ENCODE measurements around the gene NDUFA9. TPM values are rescaled to one million over a fixed set of nuclear protein-coding genes. Genes with fewer than 3 reads are reported as not detected.

Gene NDUFA9
- 120 TPM for polyA plus RNA-seq

GRCh38 chr12:4648501-4649357 is at the start of gene NDUFA9, which contains the start of gene AKAP3:
Gene NDUFA9 (plus strand): TSS chr12:4649114. CDS start chr12:4649127, 13 bp downstream.
Gene AKAP3 (minus strand): TSS chr12:4649051. CDS start chr12:4638196, 10,855 bp downstream.
- Mint-ChIP-seq H3K36me3 (no peaks in the 10 kb centered on the region), H3K4me3 (peak within 1 kb of the TSS; percentile 93 to 99 (median 96)), H3K27me3 (no peaks in the 10 kb centered on the region), H3K27ac (peak within 1 kb of the TSS; percentile 84 to 98 (median 98)), H3K4me1 (peaks cover 27 to 46% (median 46%) of the 10 kb centered on the region in 3 donors), H3K9me3 (no peaks in the 10 kb centered on the region)

GRCh38 chr12:4603421-4603820 is 45.5 kb upstream of the NDUFA9 start:
- Mint-ChIP-seq H3K27me3 (peaks cover 2% of the 10 kb centered on the region), H3K9me3 (no peaks in the 10 kb centered on the region), H3K4me1 (peaks cover 9 to 19% (median 14%) of the 10 kb centered on the region in 3 donors), H3K27ac (no peak overlapping the region), H3K36me3 (peaks cover 10% of the 10 kb centered on the region), H3K4me3 (peak overlapping the region in 2 of 4 donors; percentile 3 to 12)

- H3K27me3 Mint-ChIP-seq = peaks cover 2% of the 10 kb centered on the region
- H3K9me3 Mint-ChIP-seq = no peaks in the 10 kb centered on the region
- peaks cover 9 to 20% (median 14%) of the 10 kb centered on the region in 3 donors for H3K4me1 Mint-ChIP-seq
- H3K4me3 Mint-ChIP-seq = no peak overlapping the region
- peak overlapping the region in 1 of 3 donors; percentile 92 for H3K27ac Mint-ChIP-seq
- H3K36me3 Mint-ChIP-seq = peaks cover 9% of the 10 kb centered on the region
These were observed 45.0 kb upstream of the NDUFA9 start for GRCh38 chr12:4603946-4604345.

GRCh38 chr12:4604684-4605193 is 44.2 kb upstream of the NDUFA9 start:
- Mint-ChIP-seq H3K27ac (peak overlapping the region; percentile 18 to 92 (median 48)), H3K9me3 (no peaks in the 10 kb centered on the region), H3K4me1 (peaks cover 9 to 20% (median 17%) of the 10 kb centered on the region in 3 donors), H3K4me3 (peak overlapping the region; percentile 91 to 99 (median 98)), H3K27me3 (peaks cover 2% of the 10 kb centered on the region), H3K36me3 (peaks cover 7% of the 10 kb centered on the region)

GRCh38 chr12:4607056-4607455 is 41.9 kb upstream of the NDUFA9 start:
- Mint-ChIP-seq H3K4me1 (peaks cover 9 to 20% (median 18%) of the 10 kb centered on the region in 3 donors), H3K4me3 (peak overlapping the region in 2 of 4 donors; percentile 17 to 91), H3K27me3 (peaks cover 2% of the 10 kb centered on the region), H3K9me3 (no peaks in the 10 kb centered on the region), H3K27ac (no peak overlapping the region), H3K36me3 (peaks cover 3% of the 10 kb centered on the region)

- Mint-ChIP-seq H3K36me3 (peaks cover 2% of the 10 kb centered on the region), H3K4me1 (peaks cover 9 to 20% (median 18%) of the 10 kb centered on the region in 3 donors), H3K27me3 (no peaks in the 10 kb centered on the region), H3K4me3 (no peak overlapping the region), H3K27ac (no peak overlapping the region), H3K9me3 (no peaks in the 10 kb centered on the region)
These were observed 39.8 kb upstream of the NDUFA9 start for GRCh38 chr12:4609071-4609470.

GRCh38 chr12:4610481-4610880 is 38.4 kb upstream of the NDUFA9 start:
- Mint-ChIP-seq H3K9me3 (no peaks in the 10 kb centered on the region), H3K36me3 (peaks cover 5% of the 10 kb centered on the region), H3K27ac (no peak overlapping the region), H3K4me3 (no peak overlapping the region), H3K27me3 (no peaks in the 10 kb centered on the region), H3K4me1 (peaks cover 0 to 14% (median 12%) of the 10 kb centered on the region in 3 donors)

GRCh38 chr12:4615667-4616066 is 33.2 kb upstream of the NDUFA9 start:
- H3K4me1 Mint-ChIP-seq = no peaks in the 10 kb centered on the region
- no peak overlapping the region for H3K4me3 Mint-ChIP-seq
- H3K9me3 Mint-ChIP-seq = no peaks in the 10 kb centered on the region
- no peak overlapping the region for H3K27ac Mint-ChIP-seq
- H3K36me3 Mint-ChIP-seq = peaks cover 6% of the 10 kb centered on the region
- no peaks in the 10 kb centered on the region for H3K27me3 Mint-ChIP-seq

- Mint-ChIP-seq H3K27me3 (no peaks in the 10 kb centered on the region), H3K9me3 (peaks cover 0 to 1% (median 0%) of the 10 kb centered on the region in 3 donors), H3K36me3 (no peaks in the 10 kb centered on the region), H3K4me3 (no peak overlapping the region), H3K4me1 (peaks cover 0 to 7% (median 6%) of the 10 kb centered on the region in 3 donors), H3K27ac (no peak overlapping the region)
These were observed 27.4 kb upstream of the NDUFA9 start for GRCh38 chr12:4621511-4621910.

- no peak overlapping the region for H3K27ac Mint-ChIP-seq
- peaks cover 0 to 1% (median 0%) of the 10 kb centered on the region in 3 donors for H3K9me3 Mint-ChIP-seq
- peaks cover 2% of the 10 kb centered on the region for H3K36me3 Mint-ChIP-seq
- H3K27me3 Mint-ChIP-seq = peaks cover 1% of the 10 kb centered on the region
- no peak overlapping the region for H3K4me3 Mint-ChIP-seq
- H3K4me1 Mint-ChIP-seq = peaks cover 0 to 7% (median 6%) of the 10 kb centered on the region in 3 donors
These were observed 22.4 kb upstream of the NDUFA9 start for GRCh38 chr12:4626543-4626942.

- peaks cover 1% of the 10 kb centered on the region for H3K27me3 Mint-ChIP-seq
- H3K4me1 Mint-ChIP-seq = no peaks in the 10 kb centered on the region
- H3K9me3 Mint-ChIP-seq = no peaks in the 10 kb centered on the region
- no peak overlapping the region for H3K27ac Mint-ChIP-seq
- H3K4me3 Mint-ChIP-seq = no peak overlapping the region
- peaks cover 2% of the 10 kb centered on the region for H3K36me3 Mint-ChIP-seq
These were observed 20.5 kb upstream of the NDUFA9 start for GRCh38 chr12:4628406-4628805.

GRCh38 chr12:4630262-4630661 is 18.7 kb upstream of the NDUFA9 start:
- Mint-ChIP-seq H3K9me3 (no peaks in the 10 kb centered on the region), H3K4me3 (no peak overlapping the region), H3K4me1 (no peaks in the 10 kb centered on the region), H3K36me3 (peaks cover 2% of the 10 kb centered on the region), H3K27ac (no peak overlapping the region), H3K27me3 (peaks cover 1% of the 10 kb centered on the region)

- Mint-ChIP-seq H3K9me3 (no peaks in the 10 kb centered on the region), H3K4me3 (peak overlapping the region in 2 of 4 donors; percentile 34 to 77), H3K4me1 (peaks cover 12 to 20% (median 20%) of the 10 kb centered on the region in 3 donors), H3K27me3 (no peaks in the 10 kb centered on the region), H3K36me3 (no peaks in the 10 kb centered on the region), H3K27ac (no peak overlapping the region)
These were observed 5.2 kb upstream of the NDUFA9 start for GRCh38 chr12:4643747-4644146.

GRCh38 chr12:4645023-4645422 is 3.9 kb upstream of the NDUFA9 start:
- no peaks in the 10 kb centered on the region for H3K9me3 Mint-ChIP-seq
- no peak overlapping the region for H3K4me3 Mint-ChIP-seq
- H3K36me3 Mint-ChIP-seq = no peaks in the 10 kb centered on the region
- H3K27ac Mint-ChIP-seq = peak overlapping the region in 1 of 3 donors; percentile 35
- H3K4me1 Mint-ChIP-seq = peaks cover 19 to 28% (median 28%) of the 10 kb centered on the region in 3 donors
- no peaks in the 10 kb centered on the region for H3K27me3 Mint-ChIP-seq

GRCh38 chr12:4648104-4648500 is 812 bp upstream of the NDUFA9 start:
- H3K27me3 Mint-ChIP-seq = no peaks in the 10 kb centered on the region
- H3K36me3 Mint-ChIP-seq = no peaks in the 10 kb centered on the region
- peak overlapping the region; percentile 93 to 99 (median 96) for H3K4me3 Mint-ChIP-seq
- H3K4me1 Mint-ChIP-seq = peaks cover 28 to 47% (median 47%) of the 10 kb centered on the region in 3 donors
- peak overlapping the region; percentile 84 to 98 (median 98) for H3K27ac Mint-ChIP-seq
- H3K9me3 Mint-ChIP-seq = no peaks in the 10 kb centered on the region

Measured in IgD-negative memory B cell (primary cell).